Measurements from ENCODE around the gene GRHL1. TPM values are rescaled to one million over a fixed set of nuclear protein-coding genes. Genes with fewer than 3 reads are reported as not detected.

Gene GRHL1
- total RNA-seq, 1 experiment from 2014 or later = 2.5 TPM

- Mint-ChIP-seq H3K27me3 (ENCODE audit: low read depth) (peaks cover 45% of the 10 kb centered on the region), H3K4me1 (peaks cover 14 to 31% of the 10 kb centered on the region in 2 experiments), H3K27ac (peak overlapping the region in 1 of 3 experiments; percentile 37; a peak in 1 of 7 replicates), H3K9me3 (peaks cover 0 to 5% of the 10 kb centered on the region in 2 experiments; a peak in 3 of 5 replicates), H3K36me3 (ENCODE audit: insufficient read depth in 1 of 3, low read depth in 3 of 3) (peaks cover 20 to 44% (median 29%) of the 10 kb centered on the region in 3 experiments), H3K4me3 (peak overlapping the region; percentile 54 to 74)
- Histone ChIP-seq H2BK12ac (ENCODE audit: insufficient read length, low read depth, low read length) (no peak overlapping the region), H3K18ac (ENCODE audit: insufficient read length, low read depth, low read length) (peak overlapping the region; percentile 89), H3K23me2 (ENCODE audit: insufficient read length, low read depth, low read length, poor library complexity, severe bottlenecking) (peaks cover 10% of the 10 kb centered on the region), H4K20me1 (ENCODE audit: control insufficient read depth, insufficient read depth, insufficient read length) (no peaks in the 10 kb centered on the region), H3K4me1 (ENCODE audit: insufficient read depth, low read length) (no peaks in the 10 kb centered on the region), H4K5ac (ENCODE audit: insufficient read length, low read depth, low read length) (no peak overlapping the region), H2BK5ac (ENCODE audit: insufficient read length, low read length) (no peak overlapping the region), H4K8ac (replicated peaks; ENCODE audit: insufficient read length, low read depth, low read length) (no peak overlapping the region), H3K9me3 (ENCODE audit: control insufficient read depth, low read depth, low read length) (no peaks in the 10 kb centered on the region), H3K27me3 (ENCODE audit: insufficient read depth, low read length) (no peaks in the 10 kb centered on the region; the same call in 1 of the 2 replicates), H3K56ac (ENCODE audit: insufficient read length, low read depth, low read length) (no peak overlapping the region), H3K79me2 (ENCODE audit: insufficient read depth, low read length) (no peaks in the 10 kb centered on the region), H3K14ac (ENCODE audit: insufficient read depth, low read length) (peak overlapping the region; percentile 96), H4K91ac (ENCODE audit: insufficient read length, low read depth, low read length) (no peak overlapping the region), H3K9ac (ENCODE audit: extremely low read depth, insufficient read length, low read length) (no peak overlapping the region), H3K23ac (ENCODE audit: insufficient read length, low read depth, low read length) (no peak overlapping the region), H2AK5ac (ENCODE audit: insufficient read length, low read length) (no peak overlapping the region), H3K27ac (ENCODE audit: insufficient read length, low read depth, low read length) (no peak overlapping the region), H2BK15ac (ENCODE audit: low read depth, low read length) (no peak overlapping the region), H2AFZ (ENCODE audit: low read length) (no peak overlapping the region), H2BK120ac (ENCODE audit: low read depth, low read length, poor library complexity, severe bottlenecking) (no peak overlapping the region), H3T11ph (ENCODE audit: low read length) (no peak overlapping the region), H3K79me1 (ENCODE audit: insufficient read depth, low read depth, low read length, poor library complexity, severe bottlenecking) (no peaks in the 10 kb centered on the region), H2BK20ac (ENCODE audit: low read depth, low read length, poor library complexity, severe bottlenecking) (no peak overlapping the region), H3K4ac (ENCODE audit: low read depth, low read length) (no peak overlapping the region), H3K4me2 (ENCODE audit: insufficient read depth, insufficient read length, low read length) (no peak overlapping the region)
- peak; percentile 95 for DNase-seq
- WGBS (ENCODE audit: extremely low coverage, insufficient read length, low lambda C conversion rate) = no CpG with 5 or more reads among the region's 90 CpGs
- no peak for TF ChIP-seq CTCF (conservative IDR thresholded peaks at IDR 0.05)
These were observed 92.6 kb downstream of the GRHL1 start for GRCh38 chr2:10043906-10044601.
